Left cardiac atrium (tissue), 4 donors: ENCODE measurements around the gene ASB18. TPM values are rescaled to one million over a fixed set of nuclear protein-coding genes. Genes with fewer than 3 reads are reported as not detected.

Source experiments
- ATAC-seq, 2 donors: fragments of 200-7000 bp; cut with Tn5 transposase; one replicate each; pipeline ENCODE4 v1.9.1; 2020; ENCODE audit warnings: mild to moderate bottlenecking in 2 of 2, moderate library complexity in 2 of 2
- DNase-seq: peaks from one replicate; pipeline ENCODE4 v3.0.0-alpha.2; 2020
- intact Hi-C, 2 donors: fragments of 100-400 bp; cut with DNase I; formaldehyde crosslinking; loops; one replicate each; pipeline versions ENCODE4 v1.14.1 to v1.15.1; 2022 to 2023
- long read RNA-seq: library from polyadenylated mRNA; unstranded; transcript quantifications from one replicate; pipeline ENCODE4 v2.0.0, GENCODE V29; 2021
- total RNA-seq, 2 donors: library from RNA; stranded (reverse); fragmentation: NEBNext Ultra II Directional; extraction: Animal tissue kit (Norgen Biotek cat#: 25700); gene quantifications; one replicate each; pipeline ENCODE4 v1.2.1, GENCODE V29; 2021
- donor health status: DM: no; HTN: yes; CAD: no.
- donor health status: DM: no; HTN: yes; CAD: no; lungs with severe emphysema.
- donor health status: DM: yes; HTN: yes; CAD: no.
- donor health status: Dilated cardiomyopathy.

The ASB18 gene
- 1 to 10 TPM; 1.9 to 2.7 TPM for total RNA-seq
- long read RNA-seq, partial matches to known transcripts = 0 of 3 reads
- long read RNA-seq, other reads (novel, unspliced or antisense) = 3 of 3 reads

- DNase-seq (peak; percentile 61), ATAC-seq (peak; percentile 81 to 92)
- intact Hi-C loops = no loop called here
Observed at GRCh38 chr2:236264256-236264655, at the start of gene ASB18. Gene ASB18 (minus strand): TSS chr2:236264406. CDS start chr2:236264345, 61 bp downstream.

- intact Hi-C loops = no loop called here
- no peak for ATAC-seq
- no peak for DNase-seq
Observed at GRCh38 chr2:236311286-236311685, 47.1 kb upstream of the ASB18 start.

- ATAC-seq (no peak), DNase-seq (no peak)
- intact Hi-C loops = no loop called here
Observed at GRCh38 chr2:236309669-236310029, 45.4 kb upstream of the ASB18 start.

- DNase-seq (no peak), ATAC-seq (no peak)
- intact Hi-C loops = no loop called here
Observed at GRCh38 chr2:236308855-236309668, 44.9 kb upstream of the ASB18 start.

GRCh38 chr2:236307641-236308040, 43.4 kb upstream of the ASB18 start:
- intact Hi-C loops = no loop called here
- DNase-seq (no peak), ATAC-seq (no peak)

- ATAC-seq = no peak
- intact Hi-C loops = no loop called here
- DNase-seq = no peak
Observed at GRCh38 chr2:236306825-236307540, 42.8 kb upstream of the ASB18 start.

- DNase-seq (no peak), ATAC-seq (no peak)
- intact Hi-C loops = no loop called here
Observed at GRCh38 chr2:236305964-236306605, 41.9 kb upstream of the ASB18 start.

GRCh38 chr2:236305531-236305930, 41.3 kb upstream of the ASB18 start:
- DNase-seq (no peak), ATAC-seq (no peak)
- intact Hi-C loops = no loop called here

- intact Hi-C loops = no loop called here
- DNase-seq = no peak
- no peak for ATAC-seq
Observed at GRCh38 chr2:236303935-236304334, 39.7 kb upstream of the ASB18 start.

- ATAC-seq (no peak), DNase-seq (no peak)
- intact Hi-C loops = no loop called here
Observed at GRCh38 chr2:236302555-236302954, 38.3 kb upstream of the ASB18 start.

- intact Hi-C loops = no loop called here
- DNase-seq (no peak), ATAC-seq (no peak)
Observed at GRCh38 chr2:236298924-236299475, 34.8 kb upstream of the ASB18 start.

GRCh38 chr2:236295481-236295880, 31.3 kb upstream of the ASB18 start:
- DNase-seq = no peak
- no peak for ATAC-seq
- intact Hi-C loops = no loop called here

GRCh38 chr2:236294647-236295046, 30.4 kb upstream of the ASB18 start:
- ATAC-seq = no peak
- intact Hi-C loops = no loop called here
- no peak for DNase-seq

- no peak for DNase-seq
- ATAC-seq = no peak
- intact Hi-C loops = no loop called here
Observed at GRCh38 chr2:236293241-236293810, 29.1 kb upstream of the ASB18 start.

- ATAC-seq (no peak), DNase-seq (no peak)
- intact Hi-C loops = no loop called here
Observed at GRCh38 chr2:236291911-236292310, 27.7 kb upstream of the ASB18 start.

GRCh38 chr2:236291476-236291875, 27.3 kb upstream of the ASB18 start:
- intact Hi-C loops = no loop called here
- DNase-seq (no peak), ATAC-seq (no peak)

- no peak for ATAC-seq
- intact Hi-C loops = no loop called here
- no peak for DNase-seq
Observed at GRCh38 chr2:236290742-236291425, 26.7 kb upstream of the ASB18 start.

GRCh38 chr2:236289766-236290462, 25.7 kb upstream of the ASB18 start:
- no peak for DNase-seq
- intact Hi-C loops = no loop called here
- no peak for ATAC-seq
